NCI-H446 treated with DMSO at 0.1 percent for 48 hours (cell line): Measurements from ENCODE around the gene SLC8A2.
"Not testable (repeated sequence)": the region's sequence is repeated elsewhere in the genome, so short reads cannot be mapped to it uniquely, and the experiment has no call there.

Experiments used
- DNase-seq: peaks from one replicate; lab custom pipeline; 2025; lab: John Stamatoyannopoulos, UW

The SLC8A2 gene

GRCh38 chr19:47411696-47412095 is 60.0 kb downstream of the SLC8A2 start:
- not testable (repeated sequence) for DNase-seq

- no peak for DNase-seq
These were observed 60.6 kb downstream of the SLC8A2 start for GRCh38 chr19:47411101-47411500.

GRCh38 chr19:47408156-47408938 is 63.3 kb downstream of the SLC8A2 start:
- no peak for DNase-seq

GRCh38 chr19:47407417-47407774 is 64.3 kb downstream of the SLC8A2 start:
- no peak for DNase-seq

GRCh38 chr19:47406711-47407416 is 64.8 kb downstream of the SLC8A2 start:
- no peak for DNase-seq

- DNase-seq, result no peak
These were observed 65.8 kb downstream of the SLC8A2 start for GRCh38 chr19:47405854-47406417.

- no peak for DNase-seq
These were observed 66.5 kb downstream of the SLC8A2 start for GRCh38 chr19:47405197-47405550.

GRCh38 chr19:47404334-47405196 is 67.1 kb downstream of the SLC8A2 start:
- no peak for DNase-seq

- DNase-seq, result no peak
These were observed 69.2 kb downstream of the SLC8A2 start for GRCh38 chr19:47402504-47402903.

GRCh38 chr19:47398707-47399597 is 72.7 kb downstream of the SLC8A2 start:
- no peak for DNase-seq

GRCh38 chr19:47391510-47392223 is 80.0 kb downstream of the SLC8A2 start:
- DNase-seq, result peak; percentile 30

GRCh38 chr19:47390533-47391488 is 80.9 kb downstream of the SLC8A2 start:
- DNase-seq, result peak; percentile 61

GRCh38 chr19:47389150-47389556 is 82.5 kb downstream of the SLC8A2 start:
- no peak for DNase-seq

- not testable (repeated sequence) for DNase-seq
These were observed 83.0 kb downstream of the SLC8A2 start for GRCh38 chr19:47388721-47389120.

GRCh38 chr19:47387623-47388022 is 84.1 kb downstream of the SLC8A2 start:
- not testable (repeated sequence) for DNase-seq

- not testable (repeated sequence) for DNase-seq
These were observed 85.1 kb downstream of the SLC8A2 start for GRCh38 chr19:47386582-47386981.

- DNase-seq, result not testable (repeated sequence)
These were observed 87.2 kb downstream of the SLC8A2 start for GRCh38 chr19:47384533-47384932.

GRCh38 chr19:47383890-47384289 is 87.8 kb downstream of the SLC8A2 start:
- not testable (repeated sequence) for DNase-seq

- DNase-seq, result no peak
These were observed 89.9 kb downstream of the SLC8A2 start for GRCh38 chr19:47381653-47382279.
